AG04449 (cell line): Measurements from ENCODE around the gene RP2.

Experiments
- CTCF ChIA-PET: fragments of 350-600 bp; formaldehyde crosslinking; extraction: SDS; loops from one replicate; lab custom pipeline; 2021; ENCODE audit warnings: antibody characterized with exemption; lab: Yijun Ruan, JAX
- POLR2A ChIA-PET: fragments of 400-600, 350-600 bp; formaldehyde crosslinking; extraction: SDS; loops from one replicate; lab custom pipeline; 2020; ENCODE audit warnings: antibody characterized with exemption, inconsistent platforms; lab: Yijun Ruan, JAX
- DNase-seq: peaks from one replicate; pipeline ENCODE4 v3.0.0-alpha.2; 2010; ENCODE audit warnings: low read depth, low spot score
- H3K4me3 ChIP-seq: 2 replicates; pipeline ENCODE4 v1.5.1; 2011; ENCODE audit warnings: low read depth, mild to moderate bottlenecking, control low read depth, low read length
- CTCF ChIP-seq: IDR thresholded peaks from one replicate; pipeline ENCODE4 v1.5.1; 2011; ENCODE audit warnings: mild to moderate bottlenecking, moderate library complexity, low read length, control low read depth, inconsistent platforms; ENCODE audit not compliant: insufficient read depth; ENCODE audit errors: missing control alignments

Gene RP2

GRCh38 chrX:46836701-46837557 is at the start of gene RP2:
RP2 (plus strand) TSS chrX:46837043; CDS start chrX:46837101, 58 bp downstream.
- peak; percentile 15 for TF ChIP-seq CTCF
- CTCF ChIA-PET = interaction anchor here (0.9 kb wide), 1 partner anchor 79 kb away, joined by 3 read pairs; no protein-coding TSS in a partner anchor
- peak within 1 kb of the TSS; percentile 76 for H3K4me3 ChIP-seq
- DNase-seq = peak; percentile 67
- POLR2A ChIA-PET = interaction anchor here (1.2 kb wide), 1 partner anchor 45 kb away, joined by 3 read pairs; no protein-coding TSS in a partner anchor

GRCh38 chrX:46788902-46789301 is 47.9 kb upstream of the RP2 start:
- ChIA-PET POLR2A (interaction anchor here (1.0 to 1.2 kb wide), 2 partner anchors 10 to 18 kb away, joined by 3 to 6 read pairs; no protein-coding TSS in a partner anchor), CTCF (interaction anchor here (0.7 kb wide), 1 partner anchor 27 kb away, joined by 3 read pairs; no protein-coding TSS in a partner anchor)
- peak; percentile 58 for DNase-seq
- TF ChIP-seq CTCF = no peak
- no peak overlapping the region for H3K4me3 ChIP-seq

GRCh38 chrX:46791927-46792809 is 44.7 kb upstream of the RP2 start:
- DNase-seq = peak; percentile 73
- H3K4me3 ChIP-seq = no peak overlapping the region
- no peak for TF ChIP-seq CTCF
- ChIA-PET CTCF (interaction anchor here (2.1 to 4.3 kb wide), 2 partner anchors 22 to 32 kb away, joined by 7 to 29 read pairs; partner anchors contain the start of gene SLC9A7), POLR2A (interaction anchor here (1.2 to 1.5 kb wide), 4 partner anchors 22 to 45 kb away, joined by 3 to 8 read pairs (median 5); partner anchors contain the start of genes RP2 and SLC9A7)

GRCh38 chrX:46792810-46793188 is 44.0 kb upstream of the RP2 start:
- ChIA-PET POLR2A (interaction anchor here (1.4 to 1.5 kb wide), 2 partner anchors 22 to 44 kb away, joined by 3 to 7 read pairs; partner anchors contain the start of gene RP2), CTCF (interaction anchor here (4.3 kb wide), 1 partner anchor 33 kb away, joined by 29 read pairs; the partner anchor contains the start of gene SLC9A7)
- DNase-seq = no peak
- TF ChIP-seq CTCF = no peak
- H3K4me3 ChIP-seq = no peak overlapping the region

- TF ChIP-seq CTCF = no peak
- ChIA-PET POLR2A (no interaction called here), CTCF (interaction anchor here (4.3 kb wide), 1 partner anchor 33 kb away, joined by 29 read pairs; the partner anchor contains the start of gene SLC9A7)
Measured at GRCh38 chrX:46793386-46794143, 43.3 kb upstream of the RP2 start.

More at GRCh38 chrX:46793386-46794143, 43.3 kb upstream of the RP2 start:
- no peak for DNase-seq
- no peak overlapping the region for H3K4me3 ChIP-seq
